OCI-LY3 (cell line): ENCODE measurements around the gene DACT2.
"Not testable (repeated sequence)": the region's sequence is repeated elsewhere in the genome, so short reads cannot be mapped to it uniquely, and the experiment has no call there.

Experiments used
- H2AFZ ChIP-seq: fragments of 200-600, 300-600 bp; shearing (Covaris generic); 2 replicates; pipeline ENCODE4 v1.6.0; 2014; ENCODE audit warnings: antibody characterized with exemption, low read depth, low read length
- H3K27ac ChIP-seq: fragments of 200-600, 300-600 bp; sonication (generic); 2 replicates; pipeline ENCODE4 v1.5.1; 2014; ENCODE audit warnings: mild to moderate bottlenecking, low read length, moderate library complexity, mixed read lengths
- H3K27me3 ChIP-seq: fragments of 200-600, 300-600 bp; sonication (generic); 2 replicates; pipeline ENCODE4 v1.6.1; 2014; ENCODE audit warnings: low read depth, low read length, mixed read lengths
- H3K36me3 ChIP-seq: fragments of 200-600, 300-600 bp; sonication (generic); replicated peaks from 2 replicates; pipeline ENCODE3; 2014; ENCODE audit warnings: low read depth, low read length, mixed read lengths
- H3K4me1 ChIP-seq: fragments of 300-600, 200-600 bp; sonication (generic); 2 replicates; pipeline ENCODE4 v1.6.1; 2014; ENCODE audit warnings: low read length, mixed read lengths
- H3K4me2 ChIP-seq: fragments of 200-600, 300-600 bp; sonication (generic); 2 replicates; pipeline ENCODE4 v1.6.1; 2014; ENCODE audit warnings: low read length, mixed read lengths
- H3K4me3 ChIP-seq: fragments of 300-600, 200-600 bp; sonication (generic); 2 replicates; pipeline ENCODE4 v1.5.1; 2014; ENCODE audit warnings: antibody characterized with exemption, mild to moderate bottlenecking, low read length, moderate library complexity
- H3K79me2 ChIP-seq: fragments of 300-600, 200-600 bp; shearing (Covaris generic); 2 replicates; pipeline ENCODE4 v1.6.1; 2014; ENCODE audit warnings: mild to moderate bottlenecking, low read length, mixed read lengths
- H3K9ac ChIP-seq: fragments of 300-600, 200-600 bp; shearing (Covaris generic); 2 replicates; pipeline ENCODE4 v1.6.0; 2014; ENCODE audit warnings: mild to moderate bottlenecking, low read length, moderate library complexity
- H3K9me3 ChIP-seq: fragments of 200-600, 300-600 bp; shearing (Covaris generic); 2 replicates; pipeline ENCODE4 v1.6.1; 2014; ENCODE audit warnings: low read length, mixed read lengths; ENCODE audit not compliant: insufficient read depth
- H4K20me1 ChIP-seq: fragments of 200-600, 300-600 bp; sonication (generic); 2 replicates; pipeline ENCODE4 v1.6.1; 2016; ENCODE audit warnings: low read length, mixed read lengths; ENCODE audit not compliant: insufficient read depth
- EZH2phosphoT487 ChIP-seq: fragments of 200-600 bp; shearing (Covaris generic); IDR thresholded peaks from 2 replicates; pipeline ENCODE4 v1.6.1; 2018; ENCODE audit warnings: antibody characterized with exemption, mixed run types, low read depth
- TF ChIP-seq, protein P1 (sequence below): fragments of 200-600, 300-600 bp; sonication (generic); IDR thresholded peaks from 2 replicates; pipeline ENCODE4 v1.5.1; 2014; ENCODE audit warnings: antibody characterized with exemption, low read length, low read depth

Gene DACT2

DNA sequence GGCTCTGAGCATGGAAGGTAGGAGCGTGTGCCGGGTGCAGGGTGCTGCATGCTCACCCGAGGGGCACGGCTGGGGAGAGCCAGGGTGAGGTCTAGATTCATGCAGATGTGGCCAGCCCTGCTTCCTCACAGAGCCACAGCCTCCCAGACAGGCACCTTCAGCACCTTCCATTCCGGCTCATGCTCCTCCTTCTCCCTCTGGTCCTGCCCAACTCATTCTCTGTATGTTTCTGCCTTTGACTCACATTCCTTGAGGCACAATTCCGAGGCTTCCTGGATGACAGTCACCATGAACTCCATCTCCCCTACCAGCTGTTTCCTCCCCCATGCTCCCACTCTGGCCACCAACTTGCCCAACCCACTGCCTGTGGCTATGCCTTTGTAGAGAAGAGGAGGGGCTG, 35.4 kb downstream of the DACT2 start:
- H3K27me3 ChIP-seq: no peaks in the 10 kb centered on the region

DNA sequence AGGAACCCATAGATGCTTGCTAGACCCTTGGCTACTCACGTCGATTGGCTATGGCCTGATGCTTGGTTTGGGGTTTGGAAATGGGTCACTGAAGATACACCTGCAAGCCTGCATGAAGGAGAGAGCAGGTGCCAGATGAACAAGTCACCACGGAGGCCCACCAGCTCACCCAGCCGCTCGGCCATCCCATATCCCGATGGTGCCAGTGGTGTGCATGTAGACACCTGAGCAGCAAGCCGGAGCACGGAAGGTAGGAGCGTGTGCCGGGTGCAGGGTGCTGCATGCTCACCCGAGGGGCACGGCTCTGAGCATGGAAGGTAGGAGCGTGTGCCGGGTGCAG, 35.9 kb downstream of the DACT2 start:
- H4K20me1 ChIP-seq: no peaks in the 10 kb centered on the region
- no peaks in the 10 kb centered on the region for H3K9me3 ChIP-seq
- TF ChIP-seq EZH2phosphoT487: no peak
- TF ChIP-seq, protein P1, sequence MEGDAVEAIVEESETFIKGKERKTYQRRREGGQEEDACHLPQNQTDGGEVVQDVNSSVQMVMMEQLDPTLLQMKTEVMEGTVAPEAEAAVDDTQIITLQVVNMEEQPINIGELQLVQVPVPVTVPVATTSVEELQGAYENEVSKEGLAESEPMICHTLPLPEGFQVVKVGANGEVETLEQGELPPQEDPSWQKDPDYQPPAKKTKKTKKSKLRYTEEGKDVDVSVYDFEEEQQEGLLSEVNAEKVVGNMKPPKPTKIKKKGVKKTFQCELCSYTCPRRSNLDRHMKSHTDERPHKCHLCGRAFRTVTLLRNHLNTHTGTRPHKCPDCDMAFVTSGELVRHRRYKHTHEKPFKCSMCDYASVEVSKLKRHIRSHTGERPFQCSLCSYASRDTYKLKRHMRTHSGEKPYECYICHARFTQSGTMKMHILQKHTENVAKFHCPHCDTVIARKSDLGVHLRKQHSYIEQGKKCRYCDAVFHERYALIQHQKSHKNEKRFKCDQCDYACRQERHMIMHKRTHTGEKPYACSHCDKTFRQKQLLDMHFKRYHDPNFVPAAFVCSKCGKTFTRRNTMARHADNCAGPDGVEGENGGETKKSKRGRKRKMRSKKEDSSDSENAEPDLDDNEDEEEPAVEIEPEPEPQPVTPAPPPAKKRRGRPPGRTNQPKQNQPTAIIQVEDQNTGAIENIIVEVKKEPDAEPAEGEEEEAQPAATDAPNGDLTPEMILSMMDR: no peak
- H3K4me2 ChIP-seq: no peak overlapping the region
- H2AFZ ChIP-seq: no peak overlapping the region
- no peaks in the 10 kb centered on the region for H3K36me3 ChIP-seq
- no peak overlapping the region for H3K4me3 ChIP-seq
- H3K79me2 ChIP-seq: no peaks in the 10 kb centered on the region
- H3K4me1 ChIP-seq: peaks cover 26% of the 10 kb centered on the region
- no peaks in the 10 kb centered on the region for H3K27me3 ChIP-seq
- no peak overlapping the region for H3K27ac ChIP-seq
- H3K9ac ChIP-seq: no peak overlapping the region

More for the DNA sequence above, 35.4 kb downstream of the DACT2 start:
- no peaks in the 10 kb centered on the region for H3K9me3 ChIP-seq
- no peak overlapping the region for H3K27ac ChIP-seq
- no peak for TF ChIP-seq EZH2phosphoT487
- TF ChIP-seq, protein P1: no peak
- H4K20me1 ChIP-seq: no peaks in the 10 kb centered on the region
- H3K4me3 ChIP-seq: no peak overlapping the region
- H2AFZ ChIP-seq: no peak overlapping the region
- no peak overlapping the region for H3K9ac ChIP-seq
- peaks cover 26% of the 10 kb centered on the region for H3K4me1 ChIP-seq
- no peak overlapping the region for H3K4me2 ChIP-seq
- H3K79me2 ChIP-seq: no peaks in the 10 kb centered on the region
- H3K36me3 ChIP-seq: no peaks in the 10 kb centered on the region

GRCh38 chr6:168282985-168283685, 36.4 kb downstream of the DACT2 start:
- H3K9ac ChIP-seq: no peak overlapping the region
- H4K20me1 ChIP-seq: no peaks in the 10 kb centered on the region
- H3K4me2 ChIP-seq: no peak overlapping the region
- no peaks in the 10 kb centered on the region for H3K27me3 ChIP-seq
- H3K9me3 ChIP-seq: no peaks in the 10 kb centered on the region
- H3K27ac ChIP-seq: no peak overlapping the region
- no peak overlapping the region for H3K4me3 ChIP-seq
- H3K36me3 ChIP-seq: no peaks in the 10 kb centered on the region
- TF ChIP-seq, protein P1: no peak
- TF ChIP-seq EZH2phosphoT487: no peak
- no peaks in the 10 kb centered on the region for H3K79me2 ChIP-seq
- no peak overlapping the region for H2AFZ ChIP-seq
- H3K4me1 ChIP-seq: peaks cover 20% of the 10 kb centered on the region

GRCh38 chr6:168281826-168282225, 37.8 kb downstream of the DACT2 start:
- TF ChIP-seq, protein P1: no peak
- no peak for TF ChIP-seq EZH2phosphoT487
- peaks cover 8% of the 10 kb centered on the region for H3K4me1 ChIP-seq
- H2AFZ ChIP-seq: no peak overlapping the region
- no peak overlapping the region for H3K4me3 ChIP-seq
- no peak overlapping the region for H3K27ac ChIP-seq
- no peak overlapping the region for H3K4me2 ChIP-seq
- no peaks in the 10 kb centered on the region for H3K79me2 ChIP-seq
- no peaks in the 10 kb centered on the region for H4K20me1 ChIP-seq
- no peaks in the 10 kb centered on the region for H3K9me3 ChIP-seq
- H3K27me3 ChIP-seq: no peaks in the 10 kb centered on the region
- no peak overlapping the region for H3K9ac ChIP-seq
- no peaks in the 10 kb centered on the region for H3K36me3 ChIP-seq

DNA sequence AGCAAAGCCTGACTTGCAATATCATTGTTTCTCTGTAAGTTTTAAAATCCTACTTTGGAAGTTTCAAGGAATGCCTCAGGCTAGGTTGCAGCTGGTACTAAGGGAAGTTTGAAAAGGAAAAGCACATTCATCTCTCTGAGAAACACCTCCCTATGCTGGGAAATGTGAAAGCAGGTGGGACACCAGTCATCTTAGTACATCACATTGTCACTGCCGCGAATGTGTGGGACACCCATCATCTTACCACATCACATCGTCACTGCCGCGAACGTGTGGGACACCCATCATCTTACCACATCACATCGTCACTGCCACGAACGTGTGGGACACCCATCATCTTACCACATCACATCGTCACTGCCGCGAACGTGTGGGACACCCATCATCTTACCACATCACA, 38.3 kb downstream of the DACT2 start:
- not testable (repeated sequence) for H4K20me1 ChIP-seq, H3K9ac ChIP-seq, H2AFZ ChIP-seq, H3K4me1 ChIP-seq, H3K9me3 ChIP-seq, H3K27ac ChIP-seq, H3K4me2 ChIP-seq, H3K79me2 ChIP-seq, H3K27me3 ChIP-seq, H3K36me3 ChIP-seq, H3K4me3 ChIP-seq
